PC-3 (cell line): ENCODE results near the gene SH3BP1. TPM values are rescaled to one million over a fixed set of nuclear protein-coding genes. Genes with fewer than 3 reads are reported as not detected.
"Not testable (repeated sequence)": the region's sequence is repeated elsewhere in the genome, so short reads cannot be mapped to it uniquely, and the experiment has no call there.

ENCODE experiments used
- ATAC-seq: fragments of 200-7000 bp; cut with Tn5 transposase; 2 replicates; pipeline ENCODE4 v1.9.1; 2020; ENCODE audit warnings: mild to moderate bottlenecking, moderate library complexity
- BruUV-seq: library from RNA; stranded (reverse); fragments of 400-500 nt; replicated peaks from 2 replicates; lab custom pipeline; 2021; lab: Mats Ljungman, UMichigan
- CTCF ChIA-PET: fragments of 300-600 bp; sonication (Branson Sonifier 250); formaldehyde crosslinking; loops from one replicate; lab custom pipeline; 2022; ENCODE audit warnings: antibody characterized with exemption; lab: Charles Lee
- POLR2A ChIA-PET: fragments of 300-600 bp; sonication (Branson Sonifier 250); formaldehyde crosslinking; loops from one replicate; lab custom pipeline; 2022; ENCODE audit warnings: antibody characterized with exemption; ENCODE audit not compliant: unreplicated experiment; lab: Charles Lee
- DNase-seq: peaks from one replicate; pipeline ENCODE4 v3.0.0-alpha.2; 2015
- H2AFZ ChIP-seq: fragments of 300-600 bp; sonication (generic); 2 replicates; pipeline ENCODE4 v1.6.0; 2016; ENCODE audit warnings: antibody characterized with exemption, low read length
- H3F3A ChIP-seq: fragments of 300-600 bp; sonication (generic); one replicate; pipeline ENCODE4 v1.6.0; 2017; ENCODE audit warnings: antibody characterized with exemption, low read length, control low read depth, mild to moderate bottlenecking; ENCODE audit not compliant: unreplicated experiment
- H3K27ac ChIP-seq: fragments of 300-600 bp; sonication (generic); 2 replicates; pipeline ENCODE4 v1.5.1; 2016; ENCODE audit warnings: mild to moderate bottlenecking, low read length
- H3K27me3 ChIP-seq: fragments of 300-600 bp; sonication (generic); 2 replicates; pipeline ENCODE4 v1.6.1; 2016; ENCODE audit warnings: low read length, mixed read lengths
- H3K36me3 ChIP-seq: fragments of 300-600 bp; sonication (generic); 2 replicates; pipeline ENCODE4 v1.6.1; 2016; ENCODE audit warnings: low read depth, mixed run types, low read length, mixed read lengths
- H3K4me1 ChIP-seq: fragments of 300-600 bp; sonication (generic); 2 replicates; pipeline ENCODE4 v1.5.1; 2016; ENCODE audit warnings: low read length; ENCODE audit not compliant: insufficient read depth
- H3K4me2 ChIP-seq: fragments of 300-600 bp; sonication (generic); 2 replicates; pipeline ENCODE4 v1.6.0; 2016; ENCODE audit warnings: low read length
- H3K4me3 ChIP-seq: fragments of 300-600 bp; sonication (generic); 2 replicates; pipeline ENCODE4 v1.5.1; 2016; ENCODE audit warnings: mild to moderate bottlenecking, low read length, mixed read lengths
- H3K79me2 ChIP-seq: fragments of 300-600 bp; sonication (generic); 2 replicates; pipeline ENCODE4 v1.6.1; 2017; ENCODE audit warnings: low read length, mixed read lengths
- H3K9ac ChIP-seq: fragments of 300-600 bp; sonication (generic); 2 replicates; pipeline ENCODE4 v1.6.0; 2016; ENCODE audit warnings: mild to moderate bottlenecking, low read length
- H3K9me2 ChIP-seq: fragments of 300-600 bp; sonication (generic); replicated peaks from 2 replicates; pipeline ENCODE4 v1.6.1; 2016; ENCODE audit warnings: mixed run types, low read length, mixed read lengths
- H3K9me3 ChIP-seq: fragments of 300-600 bp; sonication (generic); 2 replicates; pipeline ENCODE4 v1.6.1; 2016; ENCODE audit warnings: low read length, mixed read lengths
- H4K20me1 ChIP-seq: fragments of 300-600 bp; sonication (generic); 2 replicates; pipeline ENCODE4 v1.6.1; 2016; ENCODE audit warnings: low read length, mixed read lengths
- EZH2 ChIP-seq: fragments of 300-600 bp; sonication (generic); IDR thresholded peaks from one replicate; pipeline ENCODE4 v1.6.1; 2017; ENCODE audit warnings: antibody characterized with exemption, mild to moderate bottlenecking, low read length; ENCODE audit not compliant: unreplicated experiment
- EZH2phosphoT487 ChIP-seq: fragments of 300-600 bp; sonication (generic); IDR thresholded peaks from 2 replicates; pipeline ENCODE4 v1.6.1; 2018; ENCODE audit warnings: mild to moderate bottlenecking, antibody characterized with exemption, low read length, borderline replicate concordance
- intact Hi-C: fragments of 100-400 bp; cut with micrococcal nuclease; formaldehyde crosslinking; loops from 2 replicates; pipeline ENCODE4 v1.9.0; 2023
- total RNA-seq: library from RNA; depleted of rRNA; stranded (reverse); fragments of >200 nt; gene quantifications from 2 replicates; pipeline ENCODE4 v1.2.3, GENCODE V29; 2014
- TF ChIP-seq, protein P1 (sequence below): fragments of 300-600 bp; sonication (generic); conservative IDR thresholded peaks from 2 replicates; pipeline ENCODE4 v1.5.1; 2017; ENCODE audit warnings: antibody characterized with exemption, low read depth, mild to moderate bottlenecking, low read length

SH3BP1 gene
- total RNA-seq, 1 experiment from 2014 or later, result 18.0 TPM

GRCh38 chr22:37608477-37609239, 30.8 kb upstream of the SH3BP1 start, which contains the start of gene GGA1:
Gene GGA1 (plus strand): TSS chr22:37608834. CDS start chr22:37608861, 27 bp downstream.
- peak; percentile 88 for DNase-seq
- no peaks in the 10 kb centered on the region for H3K27me3 ChIP-seq
- POLR2A ChIA-PET, result interaction anchor here (0.5 to 1.1 kb wide), 4 partner anchors 17 to 141 kb away, joined by 3 to 4 read pairs (median 3); partner anchors contain the start of gene NOL12
- peak within 1 kb of the TSS; percentile 84 for H3K9ac ChIP-seq
- no TSS peak for BruUV-seq
- peak within 1 kb of the TSS; percentile 98 for H3K4me3 ChIP-seq
- no peaks in the 10 kb centered on the region for H3F3A ChIP-seq
- no peaks in the 10 kb centered on the region for H3K9me3 ChIP-seq
- H3K79me2 ChIP-seq, result peaks cover 27% of the 10 kb centered on the region
- H3K9me2 ChIP-seq, result no peaks in the 10 kb centered on the region
- H3K36me3 ChIP-seq, result no peaks in the 10 kb centered on the region
- no peaks in the 10 kb centered on the region for H4K20me1 ChIP-seq
- peak within 1 kb of the TSS; percentile 87 for H3K4me2 ChIP-seq
- intact Hi-C loops, result no loop called here
- H2AFZ ChIP-seq, result peak within 1 kb of the TSS; percentile 89
- TF ChIP-seq EZH2phosphoT487 (no peak), EZH2 (no peak)
- TF ChIP-seq, protein P1, sequence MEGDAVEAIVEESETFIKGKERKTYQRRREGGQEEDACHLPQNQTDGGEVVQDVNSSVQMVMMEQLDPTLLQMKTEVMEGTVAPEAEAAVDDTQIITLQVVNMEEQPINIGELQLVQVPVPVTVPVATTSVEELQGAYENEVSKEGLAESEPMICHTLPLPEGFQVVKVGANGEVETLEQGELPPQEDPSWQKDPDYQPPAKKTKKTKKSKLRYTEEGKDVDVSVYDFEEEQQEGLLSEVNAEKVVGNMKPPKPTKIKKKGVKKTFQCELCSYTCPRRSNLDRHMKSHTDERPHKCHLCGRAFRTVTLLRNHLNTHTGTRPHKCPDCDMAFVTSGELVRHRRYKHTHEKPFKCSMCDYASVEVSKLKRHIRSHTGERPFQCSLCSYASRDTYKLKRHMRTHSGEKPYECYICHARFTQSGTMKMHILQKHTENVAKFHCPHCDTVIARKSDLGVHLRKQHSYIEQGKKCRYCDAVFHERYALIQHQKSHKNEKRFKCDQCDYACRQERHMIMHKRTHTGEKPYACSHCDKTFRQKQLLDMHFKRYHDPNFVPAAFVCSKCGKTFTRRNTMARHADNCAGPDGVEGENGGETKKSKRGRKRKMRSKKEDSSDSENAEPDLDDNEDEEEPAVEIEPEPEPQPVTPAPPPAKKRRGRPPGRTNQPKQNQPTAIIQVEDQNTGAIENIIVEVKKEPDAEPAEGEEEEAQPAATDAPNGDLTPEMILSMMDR, result no peak
- peak; percentile 76 for ATAC-seq
- H3K4me1 ChIP-seq, result peaks cover 2% of the 10 kb centered on the region; the same call in 1 of the 2 replicates
- H3K27ac ChIP-seq, result peak within 1 kb of the TSS; percentile 96
- CTCF ChIA-PET, result interaction anchor here (0.6 to 1.1 kb wide), 3 partner anchors 35 to 288 kb away, joined by 3 to 6 read pairs (median 3); no protein-coding TSS in a partner anchor

DNA sequence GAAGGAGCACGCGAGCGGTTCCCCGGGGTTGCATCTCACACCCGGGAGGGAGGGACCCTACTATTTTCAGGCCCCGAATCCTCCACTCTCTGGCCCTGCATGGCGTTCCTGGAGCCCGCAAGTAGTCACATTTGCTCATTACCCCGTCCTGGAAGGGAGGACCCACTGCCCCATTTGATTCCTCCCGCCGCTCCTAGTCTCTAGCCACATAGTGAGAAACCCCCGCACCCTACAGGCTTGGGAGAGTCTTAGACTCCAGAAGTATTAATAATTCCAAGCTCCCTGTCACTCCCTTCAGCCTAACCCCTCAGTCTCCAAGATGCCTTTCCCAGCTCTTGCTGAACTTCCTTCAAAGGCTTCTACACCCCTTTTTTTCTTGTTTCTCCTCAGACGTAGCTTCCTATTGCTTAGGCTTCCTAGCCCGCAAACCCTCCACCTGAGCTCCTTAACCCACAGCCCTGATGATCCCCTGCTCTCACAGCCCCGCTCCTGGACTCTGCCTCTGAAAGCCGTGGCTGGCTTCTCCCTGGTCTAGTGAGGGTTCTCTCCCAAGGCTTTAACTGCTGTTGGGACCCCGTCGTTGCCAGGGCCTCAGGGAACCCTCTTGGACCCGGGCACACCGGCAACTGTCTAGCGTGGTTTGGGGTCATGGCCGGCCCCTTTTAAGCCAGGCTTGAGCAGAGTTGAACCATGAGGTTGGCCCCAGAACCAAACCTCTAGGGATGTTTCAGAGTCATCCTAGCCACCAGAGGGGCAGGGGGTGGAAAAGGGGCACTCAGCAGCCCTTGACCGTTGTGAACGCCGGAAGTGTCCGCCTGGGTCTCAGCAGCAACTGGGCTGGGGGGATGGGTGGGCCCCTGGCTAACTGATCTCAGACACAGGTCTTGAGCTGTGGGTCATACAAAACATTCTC, 30.0 kb upstream of the SH3BP1 start:
- H3K9me2 ChIP-seq, result no peaks in the 10 kb centered on the region
- H3K27ac ChIP-seq, result peak overlapping the region; percentile 96
- H3F3A ChIP-seq, result no peaks in the 10 kb centered on the region
- no peaks in the 10 kb centered on the region for H3K36me3 ChIP-seq
- CTCF ChIA-PET, result interaction anchor here (1.1 kb wide), 2 partner anchors 34 to 42 kb away, joined by 3 read pairs; no protein-coding TSS in a partner anchor
- H3K27me3 ChIP-seq, result no peaks in the 10 kb centered on the region
- TF ChIP-seq EZH2phosphoT487, result no peak
- TF ChIP-seq, protein P1, result no peak
- no peak for TF ChIP-seq EZH2
- peak overlapping the region; percentile 87 for H3K4me2 ChIP-seq
- POLR2A ChIA-PET, result interaction anchor here (0.9 to 1.1 kb wide), 2 partner anchors 49 to 77 kb away, joined by 3 to 6 read pairs; partner anchors contain the start of gene NOL12
- H3K4me1 ChIP-seq, result peaks cover 2% of the 10 kb centered on the region; the same call in 1 of the 2 replicates
- peak overlapping the region; percentile 84 for H3K9ac ChIP-seq
- H4K20me1 ChIP-seq, result no peaks in the 10 kb centered on the region
- H3K9me3 ChIP-seq, result no peaks in the 10 kb centered on the region
- H2AFZ ChIP-seq, result peak overlapping the region; percentile 86
- DNase-seq (peak; percentile 19), ATAC-seq (peak; percentile 5)
- peak overlapping the region; percentile 98 for H3K4me3 ChIP-seq
- BruUV-seq, result TSS peak; percentile 38
- peaks cover 27% of the 10 kb centered on the region for H3K79me2 ChIP-seq
- intact Hi-C loops, result no loop called here

GRCh38 chr22:37610153-37610475, 29.4 kb upstream of the SH3BP1 start:
- H3K9me2 ChIP-seq, intact Hi-C loops, H3K9me3 ChIP-seq, BruUV-seq, ATAC-seq, H3F3A ChIP-seq, DNase-seq, H3K27me3 ChIP-seq, H4K20me1 ChIP-seq, H2AFZ ChIP-seq, H3K27ac ChIP-seq, H3K4me1 ChIP-seq, H3K36me3 ChIP-seq, CTCF ChIA-PET: not testable (repeated sequence)
- POLR2A ChIA-PET, result interaction anchor here (0.7 to 0.9 kb wide), 2 partner anchors 48 to 68 kb away, joined by 3 to 6 read pairs; no protein-coding TSS in a partner anchor
- Histone ChIP-seq H3K79me2 (peaks cover 27% of the 10 kb centered on the region), H3K9ac (peak overlapping the region; percentile 84), H3K4me2 (peak overlapping the region; percentile 87), H3K4me3 (peak overlapping the region; percentile 98)
